Peyer's patch (tissue), 4 donors: ENCODE results near the gene TMEM125. TPM values are rescaled to one million over a fixed set of nuclear protein-coding genes. Genes with fewer than 3 reads are reported as not detected.
A peak's percentile ranks its signal among the peaks of the same experiment; 100 is the strongest.

Source experiments
- DNase-seq, 3 donors: peaks; one replicate each; pipeline ENCODE4 v3.0.0-alpha.2; 2017 to 2019
- H3K27ac ChIP-seq, 4 donors: fragments of 200-600 bp; sonication (generic); one replicate each; pipeline ENCODE4 v1.5.1; 2016 to 2019
- H3K27me3 ChIP-seq, 2 donors: fragments of 200-600 bp; sonication (generic); one replicate each; pipeline ENCODE4 v1.5.1; 2019
- H3K36me3 ChIP-seq, 3 donors: fragments of 200-600 bp; sonication (generic); one replicate each; pipeline ENCODE4 v1.5.1; 2016 to 2019
- H3K4me1 ChIP-seq, 4 donors: fragments of 200-600 bp; sonication (generic); one replicate each; pipeline ENCODE4 v1.5.1; 2016 to 2019
- H3K4me3 ChIP-seq, 4 donors: fragments of 200-600 bp; sonication (generic); 1 replicate in 3 of 4; 2 replicates in 1 of 4; pipeline ENCODE4 v1.5.1; 2016 to 2019; ENCODE audit warnings: mild to moderate bottlenecking in 1 of 4
- H3K9me3 ChIP-seq, 4 donors: fragments of 200-600 bp; sonication (generic); one replicate each; pipeline ENCODE4 v1.5.1; 2016 to 2019; ENCODE audit warnings: mild to moderate bottlenecking in 1 of 4
- CTCF ChIP-seq, 6 experiments: fragments of 450-650 bp in 4 of 6; fragments of 200-600 bp in 2 of 6; sonication (generic) in 1 of 6; IDR thresholded peaks; one replicate each; pipeline ENCODE4 v1.5.1; 2017 to 2019; ENCODE audit warnings: antibody characterized with exemption in 6 of 6, mild to moderate bottlenecking in 3 of 6, moderate library complexity in 1 of 6
- POLR2A ChIP-seq, 2 donors: fragments of 450-650 bp; IDR thresholded peaks; one replicate each; pipeline ENCODE4 v1.5.1; 2017; ENCODE audit warnings: antibody characterized with exemption in 2 of 2, mild to moderate bottlenecking in 2 of 2, moderate library complexity in 2 of 2
- total RNA-seq, 4 donors: library from RNA; depleted of rRNA; stranded (reverse); fragments of >200 nt; gene quantifications; one replicate each; pipeline ENCODE4 v1.1.0, GENCODE V29; 2016

The TMEM125 gene
- total RNA-seq, 4 donors from 2014 or later, result 14.0 to 87.7 (median 74.8) TPM

- Histone ChIP-seq H3K36me3 (no peaks in the 10 kb centered on the region), H3K4me1 (peaks cover 0 to 25% (median 0%) of the 10 kb centered on the region in 4 donors), H3K27me3 (no peaks in the 10 kb centered on the region), H3K4me3 (no peak overlapping the region), H3K27ac (peak overlapping the region in 2 of 4 donors; percentile 5 to 54), H3K9me3 (no peaks in the 10 kb centered on the region)
- no peak for DNase-seq
- TF ChIP-seq POLR2A (IDR thresholded peaks at IDR 0.05), result no peak
- TF ChIP-seq CTCF (IDR thresholded peaks at IDR 0.05), result no peak
Observed at GRCh38 chr1:43296207-43296606, 26.4 kb downstream of the TMEM125 start.

- peaks cover 0 to 30% (median 3%) of the 10 kb centered on the region in 4 donors for H3K4me1 ChIP-seq
- no peaks in the 10 kb centered on the region for H3K9me3 ChIP-seq
- no peak for DNase-seq
- H3K4me3 ChIP-seq, result no peak overlapping the region
- H3K27ac ChIP-seq, result no peak overlapping the region
- no peaks in the 10 kb centered on the region for H3K36me3 ChIP-seq
- no peaks in the 10 kb centered on the region for H3K27me3 ChIP-seq
- TF ChIP-seq POLR2A (IDR thresholded peaks at IDR 0.05), result no peak
- TF ChIP-seq CTCF (IDR thresholded peaks at IDR 0.05), result no peak
Observed at GRCh38 chr1:43298055-43298454, 28.3 kb downstream of the TMEM125 start.

DNA sequence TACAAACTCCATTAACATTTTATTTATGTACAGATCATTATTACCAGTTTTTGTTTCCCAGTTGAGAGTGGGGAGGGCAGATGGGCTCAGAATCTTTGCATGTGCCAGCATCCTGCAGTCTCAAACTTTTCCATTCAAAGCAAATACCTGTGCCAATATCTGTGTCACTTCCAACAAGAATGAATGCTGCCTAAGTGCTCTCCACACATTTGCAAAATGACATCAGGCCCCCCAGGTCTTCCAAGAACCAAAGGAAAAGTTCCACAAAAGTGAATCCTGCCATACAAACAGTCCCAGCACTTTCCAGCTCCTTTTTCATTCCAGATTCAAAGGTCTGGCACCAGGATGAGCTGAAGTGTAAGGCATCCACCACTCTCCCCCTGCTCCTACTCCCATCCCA is 29.3 kb downstream of the TMEM125 start:
- H3K36me3 ChIP-seq, result no peaks in the 10 kb centered on the region
- no peak overlapping the region for H3K4me3 ChIP-seq
- no peak for TF ChIP-seq POLR2A (IDR thresholded peaks at IDR 0.05)
- no peak for TF ChIP-seq CTCF (IDR thresholded peaks at IDR 0.05)
- peak overlapping the region in 1 of 4 donors; percentile 27 for H3K27ac ChIP-seq
- no peak for DNase-seq
- peaks cover 0 to 33% (median 4%) of the 10 kb centered on the region in 4 donors for H3K4me1 ChIP-seq
- no peaks in the 10 kb centered on the region for H3K9me3 ChIP-seq
- H3K27me3 ChIP-seq, result no peaks in the 10 kb centered on the region

DNA sequence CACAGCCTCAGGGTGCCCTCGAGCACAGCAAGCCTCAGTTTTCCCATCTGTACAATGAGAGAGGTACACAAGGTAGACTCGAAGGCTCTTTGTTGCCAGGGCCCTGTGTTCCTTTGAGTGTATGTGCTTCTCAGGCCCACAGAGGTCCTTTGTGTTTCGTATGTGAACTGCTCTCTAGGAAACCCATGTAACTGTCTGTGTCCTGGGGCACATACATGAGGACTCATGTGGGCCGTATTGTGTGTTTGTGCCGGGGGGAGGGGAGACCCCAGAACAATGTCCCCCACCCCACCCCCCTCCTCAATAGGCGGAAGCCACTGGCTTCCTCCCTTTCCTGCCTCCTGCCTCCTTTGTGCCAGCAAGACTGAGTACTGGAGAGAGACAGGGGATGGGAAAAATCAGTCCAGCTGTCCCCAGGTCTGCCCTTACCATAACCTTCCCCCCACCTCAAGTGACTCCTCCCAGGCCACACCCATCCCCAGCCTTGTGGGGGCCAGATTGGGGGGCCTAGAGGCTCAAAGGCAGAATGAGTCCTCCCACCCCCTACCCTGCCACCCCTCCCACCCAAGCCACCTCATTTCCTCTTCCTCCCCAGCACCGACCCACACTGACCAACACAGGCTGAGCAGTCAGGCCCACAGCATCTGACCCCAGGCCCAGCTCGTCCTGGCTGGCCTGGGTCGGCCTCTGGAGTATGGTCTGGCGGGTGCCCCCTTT is 30.8 kb downstream of the TMEM125 start, which contains the start of gene TIE1:
TSS of gene TIE1 (plus strand) at position 605 of the 717 bp plus-strand sequence. CDS start at position 695, 90 bp downstream.
- Histone ChIP-seq H3K36me3 (no peaks in the 10 kb centered on the region), H3K4me3 (peak within 1 kb of the TSS in 1 of 4 donors; percentile 15), H3K9me3 (no peaks in the 10 kb centered on the region), H3K4me1 (peaks cover 0 to 24% (median 4%) of the 10 kb centered on the region in 4 donors), H3K27ac (peak within 1 kb of the TSS in 2 of 4 donors; percentile 27 to 30), H3K27me3 (no peaks in the 10 kb centered on the region)
- DNase-seq, result no peak
- TF ChIP-seq POLR2A (IDR thresholded peaks at IDR 0.05) (no peak), CTCF (IDR thresholded peaks at IDR 0.05) (no peak)

DNA sequence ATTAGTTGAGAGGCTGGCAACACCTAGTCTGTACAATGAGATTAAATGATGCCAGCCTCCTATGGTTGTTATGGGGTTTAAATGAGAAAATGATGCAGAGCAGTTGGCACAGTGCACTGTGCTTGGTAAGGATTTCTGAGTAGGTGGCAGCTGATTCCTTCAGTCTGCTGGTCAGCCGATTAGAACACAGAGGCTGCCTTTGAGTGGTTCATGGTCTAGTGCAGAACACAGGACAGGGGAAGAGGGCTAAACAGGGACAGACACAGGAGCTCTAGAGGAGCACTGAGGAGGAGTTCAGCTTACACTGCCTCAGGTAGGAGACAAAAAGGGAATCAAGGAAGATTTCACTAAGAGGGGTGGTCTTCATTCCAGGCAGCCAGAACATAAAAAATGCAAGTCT is 32.4 kb downstream of the TMEM125 start:
- peaks cover 0 to 20% (median 4%) of the 10 kb centered on the region in 4 donors for H3K4me1 ChIP-seq
- H3K9me3 ChIP-seq, result no peaks in the 10 kb centered on the region
- no peak for DNase-seq
- TF ChIP-seq CTCF (IDR thresholded peaks at IDR 0.05) (no peak), POLR2A (IDR thresholded peaks at IDR 0.05) (no peak)
- no peaks in the 10 kb centered on the region for H3K36me3 ChIP-seq
- H3K4me3 ChIP-seq, result no peak overlapping the region
- H3K27ac ChIP-seq, result peak overlapping the region in 2 of 4 donors; percentile 30 to 75
- H3K27me3 ChIP-seq, result no peaks in the 10 kb centered on the region
